ENCODE results near the gene KRTAP6-2. TPM values are rescaled to one million over a fixed set of nuclear protein-coding genes. Genes with fewer than 3 reads are reported as not detected.

Gene KRTAP6-2
- total and polyA plus RNA-seq, 2 of the 8 experiments (the other 6 are each of a cell fraction or from before 2014, with no cell fraction given) = not detected

GRCh38 chr21:30613836-30614235 lies 15.1 kb upstream of the KRTAP6-2 start, which contains the start of gene KRTAP6-1:
Gene KRTAP6-1, minus strand, starts transcription at chr21:30613930. Its CDS starts 26 bp downstream, at chr21:30613904.
- Histone ChIP-seq H2BK20ac (ENCODE audit: low read length) (no peak within 1 kb of the TSS), H3K56ac (replicated peaks; ENCODE audit: insufficient read length, low read depth, low read length) (no peak within 1 kb of the TSS), H3K23me2 (ENCODE audit: low read depth, low read length) (no peaks in the 10 kb centered on the region; the same call in 1 of the 2 replicates), H2AK5ac (ENCODE audit: low read depth, low read length) (no peak within 1 kb of the TSS), H2BK120ac (replicated peaks; ENCODE audit: low read depth, low read length) (no peak within 1 kb of the TSS), H3K4me3 (ENCODE audit: extremely low read depth in 1 of 4, insufficient read depth in 2 of 4, low read depth in 3 of 4, low read length in 4 of 4) (no peak within 1 kb of the TSS), H3K27ac (ENCODE audit: low read depth, low read length) (no peak within 1 kb of the TSS), H3K79me2 (ENCODE audit: control insufficient read depth in 1 of 2, insufficient read depth in 2 of 2, low read length in 2 of 2) (no peaks in the 10 kb centered on the region), H3K23ac (ENCODE audit: insufficient read length) (no peak within 1 kb of the TSS), H3K4me2 (ENCODE audit: insufficient read depth in 1 of 2, low read depth in 2 of 2, low read length in 2 of 2) (no peak within 1 kb of the TSS), H3K4me1 (replicated peaks in 1 of 4; ENCODE audit: control insufficient read depth in 3 of 4, insufficient read depth in 4 of 4, low read length in 3 of 4) (no peaks in the 10 kb centered on the region), H4K91ac (replicated peaks; ENCODE audit: insufficient read length, low read length) (no peak within 1 kb of the TSS), H4K8ac (ENCODE audit: extremely low read depth, insufficient read depth, low read length) (no peak within 1 kb of the TSS; the same call in 1 of the 2 replicates), H3K36me3 (ENCODE audit: control insufficient read depth in 2 of 4, insufficient read depth in 4 of 4, low read length in 3 of 4) (no peaks in the 10 kb centered on the region), H3K14ac (ENCODE audit: insufficient read length) (no peak within 1 kb of the TSS), H4K20me1 (replicated peaks in 1 of 2; ENCODE audit: control insufficient read depth in 1 of 2, insufficient read depth in 2 of 2, low read length in 2 of 2) (no peaks in the 10 kb centered on the region), H2AFZ (ENCODE audit: low read length) (no peak within 1 kb of the TSS), H2BK5ac (ENCODE audit: low read depth, low read length) (no peak within 1 kb of the TSS), H2BK15ac (ENCODE audit: low read length) (no peak within 1 kb of the TSS), H2BK12ac (ENCODE audit: low read depth, low read length) (no peak within 1 kb of the TSS), H3K4ac (replicated peaks; ENCODE audit: insufficient read length, low read depth, low read length) (no peak within 1 kb of the TSS), H3K9me3 (ENCODE audit: insufficient read depth in 2 of 2, low read depth in 1 of 2, low read length in 1 of 2) (no peaks in the 10 kb centered on the region; a peak in 1 of 4 replicates), H3K27me3 (replicated peaks in 1 of 4; ENCODE audit: control insufficient read depth in 3 of 4, extremely low read depth in 1 of 4, insufficient read depth in 3 of 4, low read length in 3 of 4) (no peaks in the 10 kb centered on the region), H3K79me1 (ENCODE audit: low read depth, low read length) (no peaks in the 10 kb centered on the region), H3K9ac (replicated peaks in 1 of 4; ENCODE audit: extremely low read depth in 1 of 4, low read depth in 3 of 4, low read length in 3 of 4) (no peak within 1 kb of the TSS), H4K5ac (ENCODE audit: insufficient read length, low read depth, low read length) (no peak within 1 kb of the TSS), H3K18ac (ENCODE audit: extremely low read depth, low read length) (no peak within 1 kb of the TSS)
- FAIRE-seq (no peak), DNase-seq (ENCODE audit: low read depth in 1 of 2, low spot score in 2 of 2) (no peak)
- ChIA-PET CTCF (ENCODE audit: partially characterized antibody) (no interaction called here), POLR2A (ENCODE audit: partially characterized antibody) (no interaction called here)
- TF ChIP-seq BCL11A (IDR thresholded peaks at IDR 0.05; ENCODE audit: low read depth in 2 of 2, low read length in 2 of 2) (no peak), SRF (IDR thresholded peaks at IDR 0.05; ENCODE audit: low read depth, low read length) (no peak), CBX8 (IDR thresholded peaks at IDR 0.05; ENCODE audit: borderline replicate concordance, low read depth, low read length) (no peak), KDM5A (IDR thresholded peaks at IDR 0.05; ENCODE audit: low read length) (no peak), GABPA (IDR thresholded peaks at IDR 0.05; ENCODE audit: borderline replicate concordance, insufficient read depth, low read length) (no peak), YY1 (IDR thresholded peaks at IDR 0.05; ENCODE audit: low read depth, low read length) (no peak), CREB1 (IDR thresholded peaks at IDR 0.05) (no peak), POU5F1 (IDR thresholded peaks at IDR 0.05; ENCODE audit: low read depth, low read length) (no peak), EZH2 (IDR thresholded peaks at IDR 0.05; ENCODE audit: low read depth, low read length, severe bottlenecking) (no peak), BACH1 (IDR thresholded peaks at IDR 0.05; ENCODE audit: low read length) (no peak), SIX5 (IDR thresholded peaks at IDR 0.05; ENCODE audit: low read depth, low read length) (no peak)
- 86% methylated on average over 2 of the region's 2 CpGs; no CpG with 5 or more reads in 1 of the 2 experiments for WGBS, 2 experiments (ENCODE audit: extremely low coverage in 1 of 2, insufficient coverage in 1 of 2, insufficient read length in 1 of 2, insufficient replicate concordance in 2 of 2, low coverage in 1 of 2, low lambda C conversion rate in 2 of 2, missing lambda C conversion rate in 1 of 2)
